ENCODE data around the gene PLEKHH3.
A peak's percentile ranks its signal among the peaks of the same experiment; 100 is the strongest.

The PLEKHH3 gene

GRCh38 chr17:42686520-42687128, 9.8 kb upstream of the PLEKHH3 start:
- no peak for DNase-seq
- in situ Hi-C loops (cut with HindIII; ENCODE audit: low pct_ligation_motif_present, low sequenced_read_pairs) = no loop called here
- H3K4me3 ChIP-seq (ENCODE audit: low read depth, low read length) = no peak overlapping the region
- TF ChIP-seq CTCF (IDR thresholded peaks at IDR 0.05; ENCODE audit: low read depth, low read length, missing control alignments) = no peak
- H3K27me3 ChIP-seq (replicated peaks) = no peaks in the 10 kb centered on the region
- H3K36me3 ChIP-seq (replicated peaks) = no peaks in the 10 kb centered on the region
- H3K27ac ChIP-seq = no peak overlapping the region

GRCh38 chr17:42685831-42686230, 9.0 kb upstream of the PLEKHH3 start:
- DNase-seq = no peak
- Histone ChIP-seq H3K4me3 (ENCODE audit: low read depth, low read length) (no peak overlapping the region), H3K36me3 (replicated peaks) (no peaks in the 10 kb centered on the region), H3K27me3 (replicated peaks) (no peaks in the 10 kb centered on the region), H3K27ac (no peak overlapping the region)
- no peak for TF ChIP-seq CTCF (IDR thresholded peaks at IDR 0.05; ENCODE audit: low read depth, low read length, missing control alignments)
- in situ Hi-C loops (cut with HindIII; ENCODE audit: low pct_ligation_motif_present, low sequenced_read_pairs) = no loop called here

- H3K36me3 ChIP-seq (replicated peaks) = no peaks in the 10 kb centered on the region
- no peak overlapping the region for H3K27ac ChIP-seq
- no peak for DNase-seq
- H3K27me3 ChIP-seq (replicated peaks) = no peaks in the 10 kb centered on the region
- H3K4me3 ChIP-seq (ENCODE audit: low read depth, low read length) = no peak overlapping the region
- no peak for TF ChIP-seq CTCF (IDR thresholded peaks at IDR 0.05; ENCODE audit: low read depth, low read length, missing control alignments)
- in situ Hi-C loops (cut with HindIII; ENCODE audit: low pct_ligation_motif_present, low sequenced_read_pairs) = no loop called here
These were observed 8.2 kb upstream of the PLEKHH3 start for GRCh38 chr17:42684929-42685556.

- no peaks in the 10 kb centered on the region for H3K27me3 ChIP-seq (replicated peaks)
These were observed 6.7 kb upstream of the PLEKHH3 start for GRCh38 chr17:42683407-42684034.

GRCh38 chr17:42682722-42683403, 6.1 kb upstream of the PLEKHH3 start:
- Histone ChIP-seq H3K27ac (no peak overlapping the region), H3K27me3 (replicated peaks) (no peaks in the 10 kb centered on the region), H3K4me3 (ENCODE audit: low read depth, low read length) (peak overlapping the region; percentile 58), H3K36me3 (replicated peaks) (no peaks in the 10 kb centered on the region)
- in situ Hi-C loops (cut with HindIII; ENCODE audit: low pct_ligation_motif_present, low sequenced_read_pairs) = no loop called here
- DNase-seq = peak; percentile 43
- no peak for TF ChIP-seq CTCF (IDR thresholded peaks at IDR 0.05; ENCODE audit: low read depth, low read length, missing control alignments)

More at GRCh38 chr17:42683407-42684034, 6.7 kb upstream of the PLEKHH3 start:
- H3K27ac ChIP-seq = no peak overlapping the region
- in situ Hi-C loops (cut with HindIII; ENCODE audit: low pct_ligation_motif_present, low sequenced_read_pairs) = no loop called here
- DNase-seq = no peak
- H3K36me3 ChIP-seq (replicated peaks) = no peaks in the 10 kb centered on the region
- H3K4me3 ChIP-seq (ENCODE audit: low read depth, low read length) = peak overlapping the region; percentile 5
- TF ChIP-seq CTCF (IDR thresholded peaks at IDR 0.05; ENCODE audit: low read depth, low read length, missing control alignments) = no peak

Data from brain microvascular endothelial cell (primary cell).